ENCODE results near the gene SNX8. TPM values are rescaled to one million over a fixed set of nuclear protein-coding genes. Genes with fewer than 3 reads are reported as not detected.

Gene SNX8
- total and polyA plus RNA-seq, 2 of the 8 experiments (the other 6 are each of a cell fraction or from before 2014, with no cell fraction given) = 46.2 to 70.8 TPM

DNA sequence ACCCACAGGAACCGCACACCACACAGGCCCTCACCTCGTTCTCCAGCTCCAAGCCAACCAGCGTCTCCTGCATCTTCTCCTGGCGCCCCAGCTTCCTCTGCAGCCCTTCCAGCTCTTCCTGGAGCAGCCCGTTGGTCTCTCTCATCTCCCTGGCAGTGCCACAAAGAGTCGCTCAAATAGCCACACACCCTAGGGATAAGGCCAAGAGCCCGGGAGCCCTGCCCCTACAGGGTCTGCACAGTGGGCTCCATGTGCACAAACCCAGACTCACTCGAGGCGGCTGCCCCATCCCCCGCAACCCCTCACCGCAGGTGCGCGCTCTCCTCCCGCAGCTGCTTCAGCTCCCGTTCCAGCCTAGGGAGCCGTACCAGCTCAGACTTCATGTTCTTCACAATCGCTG, 98.4 kb downstream of the SNX8 start:
- ChIA-PET CTCF (ENCODE audit: partially characterized antibody) (interaction anchor here (0.5 to 1.2 kb wide), 4 partner anchors 22 to 156 kb away, joined by 3 to 6 read pairs (median 4); no protein-coding TSS in a partner anchor), POLR2A (ENCODE audit: partially characterized antibody) (no interaction called here)
- Histone ChIP-seq H3K27me3 (replicated peaks in 1 of 4; ENCODE audit: control insufficient read depth in 3 of 4, extremely low read depth in 1 of 4, insufficient read depth in 3 of 4, low read length in 3 of 4) (no peaks in the 10 kb centered on the region), H3K79me1 (ENCODE audit: low read depth, low read length) (peaks cover 3% of the 10 kb centered on the region; the same call in 1 of the 2 replicates), H3K56ac (replicated peaks; ENCODE audit: insufficient read length, low read depth, low read length) (no peak overlapping the region), H2BK15ac (ENCODE audit: low read length) (no peak overlapping the region), H4K20me1 (replicated peaks in 1 of 2; ENCODE audit: control insufficient read depth in 1 of 2, insufficient read depth in 2 of 2, low read length in 2 of 2) (peaks cover 3 to 28% of the 10 kb centered on the region in 2 experiments), H3K9ac (replicated peaks in 1 of 4; ENCODE audit: extremely low read depth in 1 of 4, low read depth in 3 of 4, low read length in 3 of 4) (no peak overlapping the region), H3K4me2 (ENCODE audit: insufficient read depth in 1 of 2, low read depth in 2 of 2, low read length in 2 of 2) (no peak overlapping the region), H2BK12ac (ENCODE audit: low read depth, low read length) (no peak overlapping the region), H3K36me3 (ENCODE audit: control insufficient read depth in 2 of 4, insufficient read depth in 4 of 4, low read length in 3 of 4) (peaks cover 18 to 62% (median 49%) of the 10 kb centered on the region in 4 experiments; a peak in 7 of 8 replicates), H4K8ac (ENCODE audit: extremely low read depth, insufficient read depth, low read length) (no peak overlapping the region; the same call in 1 of the 2 replicates), H3K23me2 (ENCODE audit: low read depth, low read length) (no peaks in the 10 kb centered on the region), H2AFZ (ENCODE audit: low read length) (no peak overlapping the region), H3K23ac (ENCODE audit: insufficient read length) (no peak overlapping the region), H2BK20ac (ENCODE audit: low read length) (no peak overlapping the region), H2AK5ac (ENCODE audit: low read depth, low read length) (no peak overlapping the region), H3K4me3 (ENCODE audit: extremely low read depth in 1 of 4, insufficient read depth in 2 of 4, low read depth in 3 of 4, low read length in 4 of 4) (no peak overlapping the region), H2BK120ac (replicated peaks; ENCODE audit: low read depth, low read length) (no peak overlapping the region), H3K14ac (ENCODE audit: insufficient read length) (no peak overlapping the region), H3K9me3 (ENCODE audit: insufficient read depth in 2 of 2, low read depth in 1 of 2, low read length in 1 of 2) (no peaks in the 10 kb centered on the region), H3K4me1 (replicated peaks in 1 of 4; ENCODE audit: control insufficient read depth in 3 of 4, insufficient read depth in 4 of 4, low read length in 3 of 4) (no peaks in the 10 kb centered on the region), H3K18ac (ENCODE audit: extremely low read depth, low read length) (no peak overlapping the region), H3K27ac (ENCODE audit: low read depth, low read length) (no peak overlapping the region), H2BK5ac (ENCODE audit: low read depth, low read length) (no peak overlapping the region), H4K91ac (replicated peaks; ENCODE audit: insufficient read length, low read length) (no peak overlapping the region), H4K5ac (ENCODE audit: insufficient read length, low read depth, low read length) (no peak overlapping the region), H3K4ac (replicated peaks; ENCODE audit: insufficient read length, low read depth, low read length) (no peak overlapping the region), H3K79me2 (ENCODE audit: control insufficient read depth in 1 of 2, insufficient read depth in 2 of 2, low read length in 2 of 2) (no peaks in the 10 kb centered on the region; a peak in 2 of 4 replicates)
- 89% methylated on average over 17 of the region's 17 CpGs; no CpG with 5 or more reads in 1 of the 2 experiments for WGBS, 2 experiments (ENCODE audit: extremely low coverage in 1 of 2, insufficient coverage in 1 of 2, insufficient read length in 1 of 2, insufficient replicate concordance in 2 of 2, low coverage in 1 of 2, low lambda C conversion rate in 2 of 2, missing lambda C conversion rate in 1 of 2)
- no peak for TF ChIP-seq CREB1 (IDR thresholded peaks at IDR 0.05)
- no peak for FAIRE-seq
- no peak for DNase-seq (ENCODE audit: low read depth in 1 of 2, low spot score in 2 of 2)
